Fibroblast of lung (primary cell): Measurements from ENCODE around the gene RPL18A.

ENCODE experiments used
- EZH2 ChIP-seq: IDR thresholded peaks from 2 replicates; pipeline ENCODE4 v1.5.1; 2012; ENCODE audit warnings: low read length, control low read depth, mild to moderate bottlenecking; ENCODE audit errors: missing control alignments
- TF ChIP-seq, protein P1 (sequence below), 2 donors: IDR thresholded peaks in 1 of 2; conservative IDR thresholded peaks in 1 of 2; 1 replicate in 1 of 2; 2 replicates in 1 of 2; pipeline ENCODE4 v1.5.1; 2011 to 2012; ENCODE audit warnings: low read length in 2 of 2, control low read depth in 1 of 2, inconsistent platforms in 1 of 2, low read depth in 1 of 2, mild to moderate bottlenecking in 1 of 2

- TF ChIP-seq, protein P1, sequence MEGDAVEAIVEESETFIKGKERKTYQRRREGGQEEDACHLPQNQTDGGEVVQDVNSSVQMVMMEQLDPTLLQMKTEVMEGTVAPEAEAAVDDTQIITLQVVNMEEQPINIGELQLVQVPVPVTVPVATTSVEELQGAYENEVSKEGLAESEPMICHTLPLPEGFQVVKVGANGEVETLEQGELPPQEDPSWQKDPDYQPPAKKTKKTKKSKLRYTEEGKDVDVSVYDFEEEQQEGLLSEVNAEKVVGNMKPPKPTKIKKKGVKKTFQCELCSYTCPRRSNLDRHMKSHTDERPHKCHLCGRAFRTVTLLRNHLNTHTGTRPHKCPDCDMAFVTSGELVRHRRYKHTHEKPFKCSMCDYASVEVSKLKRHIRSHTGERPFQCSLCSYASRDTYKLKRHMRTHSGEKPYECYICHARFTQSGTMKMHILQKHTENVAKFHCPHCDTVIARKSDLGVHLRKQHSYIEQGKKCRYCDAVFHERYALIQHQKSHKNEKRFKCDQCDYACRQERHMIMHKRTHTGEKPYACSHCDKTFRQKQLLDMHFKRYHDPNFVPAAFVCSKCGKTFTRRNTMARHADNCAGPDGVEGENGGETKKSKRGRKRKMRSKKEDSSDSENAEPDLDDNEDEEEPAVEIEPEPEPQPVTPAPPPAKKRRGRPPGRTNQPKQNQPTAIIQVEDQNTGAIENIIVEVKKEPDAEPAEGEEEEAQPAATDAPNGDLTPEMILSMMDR (conservative IDR thresholded peaks at IDR 0.05 in 1 of 2, IDR thresholded peaks at IDR 0.05 in 1 of 2; ENCODE audit: low read depth in 1 of 2, low read length in 2 of 2) = no peak
- TF ChIP-seq EZH2 = no peak
These were observed 49.5 kb downstream of the RPL18A start for GRCh38 chr19:17909003-17909732.
